ENCODE measurements around the gene NGEF. TPM values are rescaled to one million over a fixed set of nuclear protein-coding genes. Genes with fewer than 3 reads are reported as not detected.
"Not testable (repeated sequence)": the region's sequence is repeated elsewhere in the genome, so short reads cannot be mapped to it uniquely, and the experiment has no call there.

The NGEF gene
- total and polyA plus RNA-seq, 2 donors from 2014 or later, result 4.8 to 5.3 TPM

- no peak for DNase-seq
- Histone ChIP-seq H3K4me1 (ENCODE audit: control insufficient read depth in 2 of 3, insufficient read depth in 2 of 3, low read depth in 1 of 3, low read length in 3 of 3) (no peaks in the 10 kb centered on the region), H3K9me3 (ENCODE audit: control insufficient read depth in 2 of 3, insufficient read depth in 1 of 3, low read length in 3 of 3) (peaks cover 0 to 6% (median 0%) of the 10 kb centered on the region in 3 donors), H3K27ac (ENCODE audit: low read depth in 2 of 2, low read length in 2 of 2) (no peak overlapping the region), H3K27me3 (ENCODE audit: control insufficient read depth, insufficient read depth, low read length) (no peaks in the 10 kb centered on the region), H3K36me3 (ENCODE audit: control insufficient read depth in 2 of 3, insufficient read depth in 3 of 3, low read length in 3 of 3) (no peaks in the 10 kb centered on the region), H3K4me3 (ENCODE audit: low read length in 3 of 3) (no peak overlapping the region), H3K9ac (ENCODE audit: low read length in 3 of 3) (no peak overlapping the region)
- intact Hi-C loops (cut with DNase I), result no loop called here
- FAIRE-seq, result no peak
- TF ChIP-seq CTCF (IDR thresholded peaks at IDR 0.05; ENCODE audit: borderline replicate concordance, extremely low read depth, insufficient read depth), result no peak
Measured at GRCh38 chr2:232911712-232912277, 101.3 kb downstream of the NGEF start.

GRCh38 chr2:232910376-232910775 is 102.7 kb downstream of the NGEF start:
- peaks cover 0 to 6% (median 0%) of the 10 kb centered on the region in 3 donors for H3K9me3 ChIP-seq (ENCODE audit: control insufficient read depth in 2 of 3, insufficient read depth in 1 of 3, low read length in 3 of 3)
- H3K27ac ChIP-seq (ENCODE audit: low read depth in 2 of 2, low read length in 2 of 2), result no peak overlapping the region
- no peak overlapping the region for H3K9ac ChIP-seq (ENCODE audit: low read length in 3 of 3)
- no peaks in the 10 kb centered on the region for H3K4me1 ChIP-seq (ENCODE audit: control insufficient read depth in 2 of 3, insufficient read depth in 2 of 3, low read depth in 1 of 3, low read length in 3 of 3)
- no peaks in the 10 kb centered on the region for H3K27me3 ChIP-seq (ENCODE audit: control insufficient read depth, insufficient read depth, low read length)
- FAIRE-seq (no peak), DNase-seq (no peak)
- no peak overlapping the region for H3K4me3 ChIP-seq (ENCODE audit: low read length in 3 of 3)
- intact Hi-C loops (cut with DNase I), result no loop called here
- TF ChIP-seq CTCF (IDR thresholded peaks at IDR 0.05; ENCODE audit: borderline replicate concordance, extremely low read depth, insufficient read depth), result no peak
- no peaks in the 10 kb centered on the region for H3K36me3 ChIP-seq (ENCODE audit: control insufficient read depth in 2 of 3, insufficient read depth in 3 of 3, low read length in 3 of 3)

DNA sequence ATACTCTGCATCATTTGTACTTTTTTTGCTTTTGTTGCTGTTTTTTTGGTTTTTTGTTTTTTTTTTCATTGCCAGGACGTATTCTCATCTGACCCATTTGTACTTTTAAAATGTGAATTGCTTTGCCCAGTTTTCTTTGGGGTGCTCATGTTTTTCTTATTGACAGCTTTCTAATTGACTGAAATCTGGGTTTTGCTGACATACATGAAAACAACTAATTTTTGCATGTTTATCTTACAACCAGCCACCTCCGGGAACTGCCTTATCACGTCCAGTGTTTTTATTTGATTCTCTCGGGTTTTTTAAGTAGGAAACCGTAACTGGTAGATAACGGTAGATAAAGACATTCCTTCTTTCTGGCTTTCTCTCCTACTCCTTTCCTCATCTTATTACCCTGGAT is 104.4 kb downstream of the NGEF start:
- Histone ChIP-seq H3K4me3 (ENCODE audit: low read length in 3 of 3) (no peak overlapping the region), H3K27ac (ENCODE audit: low read depth in 2 of 2, low read length in 2 of 2) (no peak overlapping the region), H3K9ac (ENCODE audit: low read length in 3 of 3) (no peak overlapping the region), H3K9me3 (ENCODE audit: control insufficient read depth in 2 of 3, insufficient read depth in 1 of 3, low read length in 3 of 3) (peaks cover 0 to 6% (median 0%) of the 10 kb centered on the region in 3 donors), H3K4me1 (ENCODE audit: control insufficient read depth in 2 of 3, insufficient read depth in 2 of 3, low read depth in 1 of 3, low read length in 3 of 3) (no peaks in the 10 kb centered on the region), H3K27me3 (ENCODE audit: control insufficient read depth, insufficient read depth, low read length) (no peaks in the 10 kb centered on the region), H3K36me3 (ENCODE audit: control insufficient read depth in 2 of 3, insufficient read depth in 3 of 3, low read length in 3 of 3) (no peaks in the 10 kb centered on the region)
- intact Hi-C loops (cut with DNase I), result no loop called here
- FAIRE-seq (no peak), DNase-seq (no peak)
- TF ChIP-seq CTCF (IDR thresholded peaks at IDR 0.05; ENCODE audit: borderline replicate concordance, extremely low read depth, insufficient read depth), result no peak

DNA sequence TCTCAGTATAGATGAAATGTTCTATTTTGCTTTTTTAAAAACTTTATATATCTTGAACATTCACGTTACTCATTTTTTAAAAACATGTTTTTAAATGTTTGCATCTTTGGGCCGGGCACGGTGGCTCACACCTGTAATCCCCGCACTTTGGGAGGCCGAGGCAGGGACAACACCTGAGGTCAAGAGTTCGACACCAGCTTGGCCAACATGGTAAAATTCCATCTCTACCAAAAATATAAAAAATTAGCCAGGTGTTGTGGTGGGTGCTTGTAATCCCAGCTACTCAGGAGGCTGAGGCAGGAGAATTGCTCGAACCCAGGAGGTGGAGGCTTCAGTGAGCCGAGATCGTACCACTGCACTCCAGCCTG is 105.4 kb downstream of the NGEF start:
- intact Hi-C loops (cut with DNase I); H3K9ac ChIP-seq (ENCODE audit: low read length in 3 of 3); H3K36me3 ChIP-seq (ENCODE audit: control insufficient read depth in 2 of 3, insufficient read depth in 3 of 3, low read length in 3 of 3); H3K27ac ChIP-seq (ENCODE audit: low read depth in 2 of 2, low read length in 2 of 2); H3K9me3 ChIP-seq (ENCODE audit: control insufficient read depth in 2 of 3, insufficient read depth in 1 of 3, low read length in 3 of 3); H3K4me1 ChIP-seq (ENCODE audit: control insufficient read depth in 2 of 3, insufficient read depth in 2 of 3, low read depth in 1 of 3, low read length in 3 of 3); H3K27me3 ChIP-seq (ENCODE audit: control insufficient read depth, insufficient read depth, low read length); FAIRE-seq; H3K4me3 ChIP-seq (ENCODE audit: low read length in 3 of 3); DNase-seq: not testable (repeated sequence)

- H3K27ac ChIP-seq (ENCODE audit: low read depth in 2 of 2, low read length in 2 of 2); FAIRE-seq; H3K4me3 ChIP-seq (ENCODE audit: low read length in 3 of 3); intact Hi-C loops (cut with DNase I); H3K4me1 ChIP-seq (ENCODE audit: control insufficient read depth in 2 of 3, insufficient read depth in 2 of 3, low read depth in 1 of 3, low read length in 3 of 3); H3K9me3 ChIP-seq (ENCODE audit: control insufficient read depth in 2 of 3, insufficient read depth in 1 of 3, low read length in 3 of 3); H3K9ac ChIP-seq (ENCODE audit: low read length in 3 of 3); H3K36me3 ChIP-seq (ENCODE audit: control insufficient read depth in 2 of 3, insufficient read depth in 3 of 3, low read length in 3 of 3); H3K27me3 ChIP-seq (ENCODE audit: control insufficient read depth, insufficient read depth, low read length): not testable (repeated sequence)
- peak in 1 of 5 donors; percentile 14 for DNase-seq
Measured at GRCh38 chr2:232906867-232907717, 106.0 kb downstream of the NGEF start.
